Islet precursor cell (in vitro differentiated cells): ENCODE results near the gene CACNG4.

Source experiments
- DNase-seq: peaks from one replicate; pipeline ENCODE4 v3.0.0-alpha.2; 2018

The CACNG4 gene

GRCh38 chr17:67044016-67044772, 79.7 kb downstream of the CACNG4 start, which contains the start of gene CACNG1:
CACNG1 (plus strand) TSS chr17:67044554; CDS start chr17:67044661, 107 bp downstream.
- no peak for DNase-seq

GRCh38 chr17:67044940-67045339, 80.4 kb downstream of the CACNG4 start:
- DNase-seq = no peak

GRCh38 chr17:67046398-67046797, 81.9 kb downstream of the CACNG4 start:
- no peak for DNase-seq

GRCh38 chr17:67047382-67047781, 82.9 kb downstream of the CACNG4 start:
- no peak for DNase-seq

- DNase-seq = no peak
These were observed 84.7 kb downstream of the CACNG4 start for GRCh38 chr17:67049025-67049739.

- DNase-seq = no peak
These were observed 85.6 kb downstream of the CACNG4 start for GRCh38 chr17:67050066-67050465.

GRCh38 chr17:67050471-67051154, 86.1 kb downstream of the CACNG4 start:
- peak; percentile 3 for DNase-seq

GRCh38 chr17:67051155-67051538, 86.6 kb downstream of the CACNG4 start:
- peak; percentile 40 for DNase-seq

- no peak for DNase-seq
These were observed 87.3 kb downstream of the CACNG4 start for GRCh38 chr17:67051837-67052236.

- DNase-seq = peak; percentile 41
These were observed 88.4 kb downstream of the CACNG4 start for GRCh38 chr17:67052720-67053437.

- DNase-seq = no peak
These were observed 89.0 kb downstream of the CACNG4 start for GRCh38 chr17:67053438-67054000.

GRCh38 chr17:67054011-67054591, 89.6 kb downstream of the CACNG4 start:
- peak; percentile 52 for DNase-seq

GRCh38 chr17:67054608-67055007, 90.1 kb downstream of the CACNG4 start:
- no peak for DNase-seq

GRCh38 chr17:67055041-67055443, 90.5 kb downstream of the CACNG4 start:
- peak; percentile 50 for DNase-seq

- DNase-seq = peak; percentile 46
These were observed 91.6 kb downstream of the CACNG4 start for GRCh38 chr17:67055811-67056745.

GRCh38 chr17:67056746-67057490, 92.4 kb downstream of the CACNG4 start:
- peak; percentile 46 for DNase-seq

GRCh38 chr17:67058036-67058435, 93.5 kb downstream of the CACNG4 start:
- peak; percentile 39 for DNase-seq

- no peak for DNase-seq
These were observed 94.9 kb downstream of the CACNG4 start for GRCh38 chr17:67059372-67059771.

GRCh38 chr17:67063141-67063540, 98.6 kb downstream of the CACNG4 start:
- no peak for DNase-seq

- no peak for DNase-seq
These were observed 102.2 kb downstream of the CACNG4 start for GRCh38 chr17:67066717-67067116.
